Measurements from ENCODE around the gene BCORL1.
A peak's percentile ranks its signal among the peaks of the same experiment; 100 is the strongest.

Gene BCORL1

GRCh38 chrX:129965166-129965565, 17.3 kb upstream of the BCORL1 start:
- no peak for DNase-seq (ENCODE audit: low read depth)

GRCh38 chrX:129968968-129969367, 13.5 kb upstream of the BCORL1 start:
- DNase-seq (ENCODE audit: low read depth): no peak

GRCh38 chrX:129976441-129976840, 6.0 kb upstream of the BCORL1 start:
- no peak for DNase-seq (ENCODE audit: low read depth)

GRCh38 chrX:129979207-129979920, 3.1 kb upstream of the BCORL1 start:
- no peak for DNase-seq (ENCODE audit: low read depth)

- no peak for DNase-seq (ENCODE audit: low read depth)
These were observed 2.4 kb upstream of the BCORL1 start for GRCh38 chrX:129980001-129980401.

GRCh38 chrX:129980540-129981199, 1.8 kb upstream of the BCORL1 start:
- DNase-seq (ENCODE audit: low read depth): no peak

GRCh38 chrX:129981200-129981553, 1.3 kb upstream of the BCORL1 start:
- no peak for DNase-seq (ENCODE audit: low read depth)

GRCh38 chrX:129981752-129982299, 609 bp upstream of the BCORL1 start:
- no peak for DNase-seq (ENCODE audit: low read depth)

GRCh38 chrX:129983575-129984110, 1.2 kb downstream of the BCORL1 start:
- DNase-seq (ENCODE audit: low read depth): no peak

- no peak for DNase-seq (ENCODE audit: low read depth)
These were observed 1.9 kb downstream of the BCORL1 start for GRCh38 chrX:129984111-129984958.

GRCh38 chrX:129987871-129988270, 5.4 kb downstream of the BCORL1 start:
- DNase-seq (ENCODE audit: low read depth): no peak

- no peak for DNase-seq (ENCODE audit: low read depth)
These were observed 9.7 kb downstream of the BCORL1 start for GRCh38 chrX:129992181-129992580.

GRCh38 chrX:129996120-129996519, 13.7 kb downstream of the BCORL1 start:
- peak; percentile 31 for DNase-seq (ENCODE audit: low read depth)

- DNase-seq (ENCODE audit: low read depth): no peak
These were observed 14.7 kb downstream of the BCORL1 start for GRCh38 chrX:129997086-129997485.

GRCh38 chrX:129998021-129998420, 15.6 kb downstream of the BCORL1 start:
- no peak for DNase-seq (ENCODE audit: low read depth)

- DNase-seq (ENCODE audit: low read depth): no peak
These were observed 19.5 kb downstream of the BCORL1 start for GRCh38 chrX:130001893-130002292.

- no peak for DNase-seq (ENCODE audit: low read depth)
These were observed 20.1 kb downstream of the BCORL1 start for GRCh38 chrX:130002541-130002940.

GRCh38 chrX:130005089-130005807, 22.8 kb downstream of the BCORL1 start:
- no peak for DNase-seq (ENCODE audit: low read depth)

- no peak for DNase-seq (ENCODE audit: low read depth)
These were observed 27.3 kb downstream of the BCORL1 start for GRCh38 chrX:130009658-130010223.

GRCh38 chrX:130012683-130013082, 30.2 kb downstream of the BCORL1 start:
- DNase-seq (ENCODE audit: low read depth): no peak

GRCh38 chrX:130013661-130014060, 31.2 kb downstream of the BCORL1 start:
- no peak for DNase-seq (ENCODE audit: low read depth)

Measured in iris pigment epithelial cell (primary cell).